ENCODE measurements around the gene LY6G6F. TPM values are rescaled to one million over a fixed set of nuclear protein-coding genes. Genes with fewer than 3 reads are reported as not detected.

The LY6G6F gene
- total and polyA plus RNA-seq, 2 of the 13 experiments (the other 11 are each of a cell fraction or from before 2014, with no cell fraction given), result not detected

DNA sequence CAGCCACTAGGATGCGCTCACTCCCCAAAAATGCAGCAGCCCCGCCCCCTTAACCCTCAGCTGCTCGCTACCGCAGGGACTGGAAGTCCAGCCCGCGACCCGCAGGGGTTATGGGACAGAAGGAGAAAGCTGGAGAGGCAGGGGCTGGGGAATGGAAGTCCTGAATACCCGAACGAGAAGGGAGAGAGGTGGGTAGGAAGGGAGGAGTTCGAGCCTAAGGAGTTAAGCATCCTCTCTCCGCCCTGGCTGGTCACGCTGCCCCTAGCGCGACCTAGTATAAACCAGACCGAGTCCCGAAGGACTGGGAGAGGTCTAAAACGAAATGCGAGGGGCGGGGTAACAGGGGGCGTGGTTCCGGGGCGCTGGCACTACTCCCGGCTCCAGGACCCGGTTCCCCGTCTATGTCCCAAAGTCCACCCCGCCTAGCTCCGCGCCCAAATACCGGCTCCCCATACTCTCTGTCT is 22.9 kb downstream of the LY6G6F start (continued):
- TF ChIP-seq, protein P1, sequence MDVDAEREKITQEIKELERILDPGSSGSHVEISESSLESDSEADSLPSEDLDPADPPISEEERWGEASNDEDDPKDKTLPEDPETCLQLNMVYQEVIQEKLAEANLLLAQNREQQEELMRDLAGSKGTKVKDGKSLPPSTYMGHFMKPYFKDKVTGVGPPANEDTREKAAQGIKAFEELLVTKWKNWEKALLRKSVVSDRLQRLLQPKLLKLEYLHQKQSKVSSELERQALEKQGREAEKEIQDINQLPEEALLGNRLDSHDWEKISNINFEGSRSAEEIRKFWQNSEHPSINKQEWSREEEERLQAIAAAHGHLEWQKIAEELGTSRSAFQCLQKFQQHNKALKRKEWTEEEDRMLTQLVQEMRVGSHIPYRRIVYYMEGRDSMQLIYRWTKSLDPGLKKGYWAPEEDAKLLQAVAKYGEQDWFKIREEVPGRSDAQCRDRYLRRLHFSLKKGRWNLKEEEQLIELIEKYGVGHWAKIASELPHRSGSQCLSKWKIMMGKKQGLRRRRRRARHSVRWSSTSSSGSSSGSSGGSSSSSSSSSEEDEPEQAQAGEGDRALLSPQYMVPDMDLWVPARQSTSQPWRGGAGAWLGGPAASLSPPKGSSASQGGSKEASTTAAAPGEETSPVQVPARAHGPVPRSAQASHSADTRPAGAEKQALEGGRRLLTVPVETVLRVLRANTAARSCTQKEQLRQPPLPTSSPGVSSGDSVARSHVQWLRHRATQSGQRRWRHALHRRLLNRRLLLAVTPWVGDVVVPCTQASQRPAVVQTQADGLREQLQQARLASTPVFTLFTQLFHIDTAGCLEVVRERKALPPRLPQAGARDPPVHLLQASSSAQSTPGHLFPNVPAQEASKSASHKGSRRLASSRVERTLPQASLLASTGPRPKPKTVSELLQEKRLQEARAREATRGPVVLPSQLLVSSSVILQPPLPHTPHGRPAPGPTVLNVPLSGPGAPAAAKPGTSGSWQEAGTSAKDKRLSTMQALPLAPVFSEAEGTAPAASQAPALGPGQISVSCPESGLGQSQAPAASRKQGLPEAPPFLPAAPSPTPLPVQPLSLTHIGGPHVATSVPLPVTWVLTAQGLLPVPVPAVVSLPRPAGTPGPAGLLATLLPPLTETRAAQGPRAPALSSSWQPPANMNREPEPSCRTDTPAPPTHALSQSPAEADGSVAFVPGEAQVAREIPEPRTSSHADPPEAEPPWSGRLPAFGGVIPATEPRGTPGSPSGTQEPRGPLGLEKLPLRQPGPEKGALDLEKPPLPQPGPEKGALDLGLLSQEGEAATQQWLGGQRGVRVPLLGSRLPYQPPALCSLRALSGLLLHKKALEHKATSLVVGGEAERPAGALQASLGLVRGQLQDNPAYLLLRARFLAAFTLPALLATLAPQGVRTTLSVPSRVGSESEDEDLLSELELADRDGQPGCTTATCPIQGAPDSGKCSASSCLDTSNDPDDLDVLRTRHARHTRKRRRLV (CRISPR knock-in tag; IDR thresholded peaks at IDR 0.05), result no peak
- TF ChIP-seq DNMT1 (CRISPR knock-in tag; IDR thresholded peaks at IDR 0.05) (peak; percentile 12; the same call in 1 of the 2 replicates), HDAC2 (CRISPR knock-in tag; IDR thresholded peaks at IDR 0.05) (peak; percentile 58; the same call in 1 of the 2 replicates), SMAD9 (CRISPR knock-in tag; IDR thresholded peaks at IDR 0.05) (peak; percentile 52; the same call in 1 of the 2 replicates), ZNF891 (CRISPR knock-in tag; IDR thresholded peaks at IDR 0.05) (peak; percentile 28; the same call in 1 of the 2 replicates), HNF4A (CRISPR knock-in tag; IDR thresholded peaks at IDR 0.05) (no peak), ARNTL (CRISPR knock-in tag; IDR thresholded peaks at IDR 0.05) (peak; percentile 58; the same call in 1 of the 2 replicates), JUND (CRISPR knock-in tag; IDR thresholded peaks at IDR 0.05) (0 out of 2 replicates have a peak, but pooled peaks have one; percentile 18), HNRNPL (IDR thresholded peaks at IDR 0.05; ENCODE audit: low read depth, low read length) (no peak), NCOA2 (CRISPR knock-in tag; IDR thresholded peaks at IDR 0.05) (peak; percentile 40; the same call in 1 of the 2 replicates), TEAD2 (CRISPR knock-in tag; IDR thresholded peaks at IDR 0.05) (0 out of 2 replicates have a peak, but pooled peaks have one; percentile 63), ZNF333 (CRISPR knock-in tag; IDR thresholded peaks at IDR 0.05; ENCODE audit: borderline replicate concordance) (no peak; the same call in 1 of the 2 replicates), ZSCAN20 (CRISPR knock-in tag; IDR thresholded peaks at IDR 0.05; ENCODE audit: borderline replicate concordance) (0 out of 2 replicates have a peak, but pooled peaks have one; percentile 2), REL (CRISPR knock-in tag; conservative IDR thresholded peaks at IDR 0.05) (peak; percentile 71; the same call in 1 of the 2 replicates), POLR2A (IDR thresholded peaks at IDR 0.05; ENCODE audit: insufficient read depth in 1 of 2, low read depth in 2 of 2, low read length in 2 of 2) (peak in 1 of 2 experiments; percentile 74; a peak in 2 of 4 replicates)
- TF ChIP-seq, protein P2, sequence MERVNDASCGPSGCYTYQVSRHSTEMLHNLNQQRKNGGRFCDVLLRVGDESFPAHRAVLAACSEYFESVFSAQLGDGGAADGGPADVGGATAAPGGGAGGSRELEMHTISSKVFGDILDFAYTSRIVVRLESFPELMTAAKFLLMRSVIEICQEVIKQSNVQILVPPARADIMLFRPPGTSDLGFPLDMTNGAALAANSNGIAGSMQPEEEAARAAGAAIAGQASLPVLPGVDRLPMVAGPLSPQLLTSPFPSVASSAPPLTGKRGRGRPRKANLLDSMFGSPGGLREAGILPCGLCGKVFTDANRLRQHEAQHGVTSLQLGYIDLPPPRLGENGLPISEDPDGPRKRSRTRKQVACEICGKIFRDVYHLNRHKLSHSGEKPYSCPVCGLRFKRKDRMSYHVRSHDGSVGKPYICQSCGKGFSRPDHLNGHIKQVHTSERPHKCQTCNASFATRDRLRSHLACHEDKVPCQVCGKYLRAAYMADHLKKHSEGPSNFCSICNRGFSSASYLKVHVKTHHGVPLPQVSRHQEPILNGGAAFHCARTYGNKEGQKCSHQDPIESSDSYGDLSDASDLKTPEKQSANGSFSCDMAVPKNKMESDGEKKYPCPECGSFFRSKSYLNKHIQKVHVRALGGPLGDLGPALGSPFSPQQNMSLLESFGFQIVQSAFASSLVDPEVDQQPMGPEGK (CRISPR knock-in tag; IDR thresholded peaks at IDR 0.05), result peak; percentile 69
- TF ChIP-seq, protein P3, sequence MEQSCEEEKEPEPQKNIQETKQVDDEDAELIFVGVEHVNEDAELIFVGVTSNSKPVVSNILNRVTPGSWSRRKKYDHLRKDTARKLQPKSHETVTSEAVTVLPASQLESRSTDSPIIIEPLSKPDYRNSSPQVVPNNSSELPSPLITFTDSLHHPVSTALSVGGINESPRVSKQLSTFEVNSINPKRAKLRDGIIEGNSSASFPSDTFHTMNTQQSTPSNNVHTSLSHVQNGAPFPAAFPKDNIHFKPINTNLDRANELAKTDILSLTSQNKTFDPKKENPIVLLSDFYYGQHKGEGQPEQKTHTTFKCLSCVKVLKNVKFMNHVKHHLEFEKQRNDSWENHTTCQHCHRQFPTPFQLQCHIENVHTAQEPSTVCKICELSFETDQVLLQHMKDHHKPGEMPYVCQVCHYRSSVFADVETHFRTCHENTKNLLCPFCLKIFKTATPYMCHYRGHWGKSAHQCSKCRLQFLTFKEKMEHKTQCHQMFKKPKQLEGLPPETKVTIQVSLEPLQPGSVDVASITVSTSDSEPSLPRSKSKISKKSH (CRISPR knock-in tag; IDR thresholded peaks at IDR 0.05; ENCODE audit: borderline replicate concordance), result 0 out of 2 replicates have a peak, but pooled peaks have one; percentile 8
- TF ChIP-seq, protein P4, sequence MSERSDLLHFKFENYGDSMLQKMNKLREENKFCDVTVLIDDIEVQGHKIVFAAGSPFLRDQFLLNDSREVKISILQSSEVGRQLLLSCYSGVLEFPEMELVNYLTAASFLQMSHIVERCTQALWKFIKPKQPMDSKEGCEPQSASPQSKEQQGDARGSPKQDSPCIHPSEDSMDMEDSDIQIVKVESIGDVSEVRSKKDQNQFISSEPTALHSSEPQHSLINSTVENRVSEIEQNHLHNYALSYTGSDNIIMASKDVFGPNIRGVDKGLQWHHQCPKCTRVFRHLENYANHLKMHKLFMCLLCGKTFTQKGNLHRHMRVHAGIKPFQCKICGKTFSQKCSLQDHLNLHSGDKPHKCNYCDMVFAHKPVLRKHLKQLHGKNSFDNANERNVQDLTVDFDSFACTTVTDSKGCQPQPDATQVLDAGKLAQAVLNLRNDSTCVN (CRISPR knock-in tag; IDR thresholded peaks at IDR 0.05; ENCODE audit: borderline replicate concordance), result peak; percentile 46; the same call in 1 of the 2 replicates
- TF ChIP-seq, protein P5, sequence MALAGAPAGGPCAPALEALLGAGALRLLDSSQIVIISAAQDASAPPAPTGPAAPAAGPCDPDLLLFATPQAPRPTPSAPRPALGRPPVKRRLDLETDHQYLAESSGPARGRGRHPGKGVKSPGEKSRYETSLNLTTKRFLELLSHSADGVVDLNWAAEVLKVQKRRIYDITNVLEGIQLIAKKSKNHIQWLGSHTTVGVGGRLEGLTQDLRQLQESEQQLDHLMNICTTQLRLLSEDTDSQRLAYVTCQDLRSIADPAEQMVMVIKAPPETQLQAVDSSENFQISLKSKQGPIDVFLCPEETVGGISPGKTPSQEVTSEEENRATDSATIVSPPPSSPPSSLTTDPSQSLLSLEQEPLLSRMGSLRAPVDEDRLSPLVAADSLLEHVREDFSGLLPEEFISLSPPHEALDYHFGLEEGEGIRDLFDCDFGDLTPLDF (CRISPR knock-in tag; IDR thresholded peaks at IDR 0.05), result peak; percentile 77; the same call in 1 of the 2 replicates
